ENCODE results near the gene CDC42EP4. TPM values are rescaled to one million over a fixed set of nuclear protein-coding genes. Genes with fewer than 3 reads are reported as not detected.

Gene CDC42EP4
- total RNA-seq, 4 donors from 2014 or later: 45.1 to 63.9 (median 52.9) TPM

DNA sequence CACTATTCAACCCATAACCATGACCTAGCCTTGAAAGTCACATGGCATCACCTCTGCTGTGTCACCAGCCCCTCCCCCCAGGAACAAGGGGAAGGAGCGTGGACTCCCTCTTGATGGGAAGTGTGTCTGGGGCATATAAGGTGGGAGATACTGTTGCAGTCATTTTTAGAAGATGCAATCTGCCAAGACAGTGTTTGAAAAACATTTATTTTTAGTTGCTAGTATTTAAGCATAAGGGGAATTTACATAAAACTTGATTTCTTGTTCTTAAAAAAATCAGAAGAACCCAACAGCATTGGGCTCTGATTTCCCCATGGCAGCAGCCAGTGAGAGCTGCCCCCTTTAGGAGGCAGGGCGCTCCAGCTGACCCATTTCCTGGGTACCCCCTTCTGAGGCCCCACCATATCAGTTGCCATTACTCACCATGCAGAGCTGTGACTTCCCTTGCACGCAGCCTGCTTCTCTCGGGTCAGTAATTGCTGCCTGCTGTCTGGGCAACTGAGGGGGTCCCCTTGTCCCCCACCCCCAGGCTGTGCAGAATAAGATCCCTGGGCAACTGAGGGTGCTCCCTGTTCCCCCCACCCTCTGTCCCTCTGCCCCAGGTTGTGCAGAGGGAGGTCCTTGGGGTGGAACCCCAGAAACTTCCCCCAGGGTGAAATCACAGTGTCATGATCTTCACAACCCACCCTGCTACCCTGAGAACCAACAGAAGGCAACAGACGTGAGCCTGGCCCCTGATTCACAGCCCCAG, 11.8 kb upstream of the CDC42EP4 start:
- WGBS, 2 donors: 46 to 47% methylated on average over 2 to 3 of the region's 5 CpGs
- Histone ChIP-seq H3K27me3 (peaks cover 0 to 12% (median 0%) of the 10 kb centered on the region in 4 donors), H3K4me1 (peaks cover 0 to 50% (median 22%) of the 10 kb centered on the region in 3 donors), H3K27ac (peak overlapping the region; percentile 4 to 65 (median 26)), H3K36me3 (no peaks in the 10 kb centered on the region), H3K4me3 (no peak overlapping the region), H3K9me3 (no peaks in the 10 kb centered on the region)
- intact Hi-C loops (cut with DNase I): no loop called here
- no peak for TF ChIP-seq POLR2A (IDR thresholded peaks at IDR 0.05)
- TF ChIP-seq, protein P1, sequence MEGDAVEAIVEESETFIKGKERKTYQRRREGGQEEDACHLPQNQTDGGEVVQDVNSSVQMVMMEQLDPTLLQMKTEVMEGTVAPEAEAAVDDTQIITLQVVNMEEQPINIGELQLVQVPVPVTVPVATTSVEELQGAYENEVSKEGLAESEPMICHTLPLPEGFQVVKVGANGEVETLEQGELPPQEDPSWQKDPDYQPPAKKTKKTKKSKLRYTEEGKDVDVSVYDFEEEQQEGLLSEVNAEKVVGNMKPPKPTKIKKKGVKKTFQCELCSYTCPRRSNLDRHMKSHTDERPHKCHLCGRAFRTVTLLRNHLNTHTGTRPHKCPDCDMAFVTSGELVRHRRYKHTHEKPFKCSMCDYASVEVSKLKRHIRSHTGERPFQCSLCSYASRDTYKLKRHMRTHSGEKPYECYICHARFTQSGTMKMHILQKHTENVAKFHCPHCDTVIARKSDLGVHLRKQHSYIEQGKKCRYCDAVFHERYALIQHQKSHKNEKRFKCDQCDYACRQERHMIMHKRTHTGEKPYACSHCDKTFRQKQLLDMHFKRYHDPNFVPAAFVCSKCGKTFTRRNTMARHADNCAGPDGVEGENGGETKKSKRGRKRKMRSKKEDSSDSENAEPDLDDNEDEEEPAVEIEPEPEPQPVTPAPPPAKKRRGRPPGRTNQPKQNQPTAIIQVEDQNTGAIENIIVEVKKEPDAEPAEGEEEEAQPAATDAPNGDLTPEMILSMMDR (IDR thresholded peaks at IDR 0.05): no peak
- no peak for DNase-seq

DNA sequence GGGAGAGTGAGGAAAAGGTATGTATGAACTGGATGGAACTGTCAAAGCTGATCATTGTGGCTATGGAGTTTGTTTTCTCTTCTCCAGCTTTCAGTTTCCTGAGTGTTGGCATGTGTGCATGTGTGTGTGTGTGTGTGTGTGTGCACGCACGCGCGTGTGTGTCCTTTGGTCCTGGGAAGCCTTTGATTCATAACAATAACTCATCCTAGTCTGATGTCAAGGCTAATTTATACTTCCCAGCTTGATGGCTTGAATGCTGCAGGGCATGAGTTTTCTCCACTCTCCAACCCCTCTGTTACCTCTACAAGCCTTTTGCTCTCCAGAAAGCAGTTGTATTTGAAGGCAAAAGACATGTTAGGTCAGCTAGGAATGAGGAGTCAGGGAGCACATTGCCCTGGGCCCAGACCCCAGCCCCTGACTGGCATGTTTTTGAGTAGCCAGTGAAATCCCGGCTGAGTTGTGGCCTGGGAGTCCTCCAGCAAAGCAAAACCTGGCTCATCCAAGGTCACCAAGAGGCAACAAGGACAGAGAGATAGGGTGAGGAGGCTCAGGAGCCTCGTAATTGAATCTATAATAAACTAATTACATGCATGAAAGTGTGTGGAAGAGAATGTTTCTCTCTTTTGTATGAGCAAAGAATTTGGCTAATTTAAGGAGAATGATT, 8.9 kb upstream of the CDC42EP4 start:
- Histone ChIP-seq H3K27me3 (peaks cover 0 to 11% (median 0%) of the 10 kb centered on the region in 4 donors), H3K4me3 (no peak overlapping the region), H3K4me1 (peaks cover 9 to 78% (median 42%) of the 10 kb centered on the region in 3 donors), H3K9me3 (no peaks in the 10 kb centered on the region), H3K36me3 (no peaks in the 10 kb centered on the region), H3K27ac (no peak overlapping the region)
- no peak for DNase-seq
- no peak for TF ChIP-seq POLR2A (IDR thresholded peaks at IDR 0.05)
- TF ChIP-seq, protein P1 (IDR thresholded peaks at IDR 0.05): no peak
- 38 to 62% methylated on average over 6 of the region's 6 CpGs for WGBS, 2 donors
- intact Hi-C loops (cut with DNase I): no loop called here

DNA sequence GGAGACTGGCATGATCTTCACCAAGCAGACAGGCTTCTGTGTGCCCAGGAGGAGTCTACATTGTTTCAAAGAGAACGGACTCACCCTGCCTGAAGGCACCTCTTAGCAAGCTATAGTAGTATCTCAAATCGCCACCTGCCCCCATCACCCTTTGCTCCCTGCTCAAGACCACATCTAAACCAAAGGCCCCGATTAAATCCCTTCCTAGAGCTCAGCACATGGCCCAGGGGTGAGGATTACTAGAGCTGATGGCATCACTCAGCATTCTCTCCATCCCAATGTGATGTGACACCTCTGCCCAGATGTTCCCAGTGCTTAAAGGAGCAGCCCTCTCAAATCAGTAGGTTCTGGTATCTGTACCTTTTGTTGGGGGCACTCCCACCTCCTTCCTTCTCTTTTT, 8.0 kb upstream of the CDC42EP4 start:
- TF ChIP-seq, protein P1 (IDR thresholded peaks at IDR 0.05): no peak
- no peak for TF ChIP-seq POLR2A (IDR thresholded peaks at IDR 0.05)
- intact Hi-C loops (cut with DNase I): no loop called here
- DNase-seq: no peak
- Histone ChIP-seq H3K4me3 (no peak overlapping the region), H3K27me3 (peaks cover 0 to 6% (median 0%) of the 10 kb centered on the region in 4 donors), H3K36me3 (no peaks in the 10 kb centered on the region), H3K27ac (no peak overlapping the region), H3K9me3 (no peaks in the 10 kb centered on the region), H3K4me1 (peaks cover 9 to 79% (median 33%) of the 10 kb centered on the region in 3 donors)
- 48 to 76% methylated on average over 3 of the region's 3 CpGs for WGBS, 2 donors

DNA sequence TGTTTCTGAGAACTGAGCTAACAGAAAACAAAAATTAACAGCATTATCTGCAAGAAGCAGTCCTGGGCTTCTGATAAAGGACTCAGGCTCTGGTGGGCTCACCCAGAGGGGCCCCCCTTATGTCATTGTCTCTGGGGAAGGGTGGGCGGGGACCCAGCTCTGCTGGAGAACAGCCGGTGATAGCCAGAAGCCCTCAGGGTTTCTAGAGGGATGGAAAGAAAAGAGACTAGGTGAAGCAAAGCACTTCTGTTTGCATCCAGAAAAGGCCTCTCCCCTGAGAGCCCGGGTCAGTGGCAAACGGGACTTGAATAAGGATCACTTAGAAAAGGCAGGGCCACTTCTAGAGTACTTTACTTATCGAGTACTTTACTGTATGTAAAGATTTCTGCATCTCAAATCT, 7.0 kb upstream of the CDC42EP4 start:
- Histone ChIP-seq H3K4me3 (no peak overlapping the region), H3K36me3 (no peaks in the 10 kb centered on the region), H3K4me1 (peaks cover 9 to 79% (median 24%) of the 10 kb centered on the region in 3 donors), H3K27ac (no peak overlapping the region), H3K9me3 (no peaks in the 10 kb centered on the region), H3K27me3 (peaks cover 0 to 2% (median 0%) of the 10 kb centered on the region in 4 donors)
- intact Hi-C loops (cut with DNase I): no loop called here
- WGBS, 2 donors: 27 to 40% methylated on average over 5 of the region's 5 CpGs
- TF ChIP-seq, protein P1 (IDR thresholded peaks at IDR 0.05): no peak
- no peak for TF ChIP-seq POLR2A (IDR thresholded peaks at IDR 0.05)
- DNase-seq: no peak

DNA sequence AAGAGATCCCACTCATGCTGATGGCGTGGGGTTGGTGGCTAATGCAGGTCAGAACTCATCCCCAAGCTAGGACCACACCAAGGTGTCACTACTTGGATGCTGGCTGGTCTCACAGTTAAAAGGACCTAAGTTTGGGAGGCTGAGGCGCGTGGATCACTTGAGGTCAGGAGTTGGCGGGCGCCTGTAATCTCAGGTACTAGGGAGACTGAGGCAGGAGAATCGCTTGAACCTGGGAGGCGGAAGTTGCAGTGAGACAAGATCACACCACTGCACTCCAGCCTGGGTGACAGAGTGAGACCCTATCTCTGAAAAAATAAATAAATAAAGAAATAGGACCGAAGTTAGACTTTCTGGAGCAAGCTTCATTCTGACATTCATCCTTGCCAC, 6.6 kb upstream of the CDC42EP4 start:
- Histone ChIP-seq H3K36me3 (no peaks in the 10 kb centered on the region), H3K4me1 (peaks cover 9 to 74% (median 20%) of the 10 kb centered on the region in 3 donors), H3K9me3 (no peaks in the 10 kb centered on the region), H3K27me3 (no peaks in the 10 kb centered on the region), H3K27ac (no peak overlapping the region), H3K4me3 (no peak overlapping the region)
- no peak for DNase-seq
- no peak for TF ChIP-seq POLR2A (IDR thresholded peaks at IDR 0.05)
- TF ChIP-seq, protein P1 (IDR thresholded peaks at IDR 0.05): no peak
- intact Hi-C loops (cut with DNase I): no loop called here
- 82 to 87% methylated on average over 7 to 8 of the region's 8 CpGs for WGBS, 2 donors
